Loucy (cell line): ENCODE data around the gene UBTD1.

Experiments
- CTCF ChIP-seq: fragments of 200-600 bp; sonication (generic); conservative IDR thresholded peaks from 2 replicates; pipeline ENCODE4 v1.5.1; 2014; ENCODE audit warnings: mild to moderate bottlenecking, antibody characterized with exemption, low read length
- EZH2phosphoT487 ChIP-seq: fragments of 200-600 bp; IDR thresholded peaks from 2 replicates; pipeline ENCODE4 v1.6.1; 2018; ENCODE audit warnings: antibody characterized with exemption, mild to moderate bottlenecking, moderate library complexity, borderline replicate concordance

GRCh38 chr10:97518301-97519043 is 19.7 kb downstream of the UBTD1 start:
- TF ChIP-seq CTCF: no peak
- no peak for TF ChIP-seq EZH2phosphoT487
